ENCODE results near the gene NAALADL2. TPM values are rescaled to one million over a fixed set of nuclear protein-coding genes. Genes with fewer than 3 reads are reported as not detected.

NAALADL2 gene
- total RNA-seq, 4 donors from 2014 or later = 0.36 to 9.2 (median 0.63) TPM

GRCh38 chr3:175731543-175731942 lies 872.4 kb downstream of the NAALADL2 start:
- DNase-seq (no peak), ATAC-seq (no peak)
- in situ Hi-C loops (cut with MboI; ENCODE audit: low sequenced_read_pairs in 4 of 4) = no loop called here

GRCh38 chr3:175732017-175732416 lies 872.9 kb downstream of the NAALADL2 start:
- in situ Hi-C loops (cut with MboI; ENCODE audit: low sequenced_read_pairs in 4 of 4) = no loop called here

More at GRCh38 chr3:175731543-175731942, 872.4 kb downstream of the NAALADL2 start:
- no peaks in the 10 kb centered on the region for H3K36me3 ChIP-seq
- no peak overlapping the region for H3K4me3 ChIP-seq
- TF ChIP-seq POLR2A (IDR thresholded peaks at IDR 0.05) (no peak), CTCF (IDR thresholded peaks at IDR 0.05 in 4 of 5, conservative IDR thresholded peaks at IDR 0.05 in 1 of 5) (no peak)
- intact Hi-C loops (cut with DNase I; ENCODE audit: low total_unique reads) = no loop called here
- H3K27me3 ChIP-seq = no peaks in the 10 kb centered on the region
- no peak overlapping the region for H3K27ac ChIP-seq
- H3K4me1 ChIP-seq = no peaks in the 10 kb centered on the region
- no peaks in the 10 kb centered on the region for H3K9me3 ChIP-seq

GRCh38 chr3:175735866-175736265 lies 876.7 kb downstream of the NAALADL2 start:
- intact Hi-C loops (cut with DNase I; ENCODE audit: low total_unique reads) (no loop called here), in situ Hi-C loops (cut with MboI; ENCODE audit: low sequenced_read_pairs in 4 of 4) (no loop called here)
- no peak for TF ChIP-seq CTCF (IDR thresholded peaks at IDR 0.05 in 4 of 5, conservative IDR thresholded peaks at IDR 0.05 in 1 of 5)
- TF ChIP-seq POLR2A (IDR thresholded peaks at IDR 0.05) = no peak
- H3K4me3 ChIP-seq = no peak overlapping the region
- H3K9me3 ChIP-seq = no peaks in the 10 kb centered on the region
- H3K36me3 ChIP-seq = no peaks in the 10 kb centered on the region
- H3K27ac ChIP-seq = no peak overlapping the region
- H3K4me1 ChIP-seq = no peaks in the 10 kb centered on the region
- no peak for DNase-seq
- no peak for ATAC-seq
- H3K27me3 ChIP-seq = no peaks in the 10 kb centered on the region

More at GRCh38 chr3:175732017-175732416, 872.9 kb downstream of the NAALADL2 start:
- no peak overlapping the region for H3K4me3 ChIP-seq
- no peak overlapping the region for H3K27ac ChIP-seq
- H3K9me3 ChIP-seq = no peaks in the 10 kb centered on the region
- TF ChIP-seq POLR2A (IDR thresholded peaks at IDR 0.05) = no peak
- no peak for TF ChIP-seq CTCF (IDR thresholded peaks at IDR 0.05 in 4 of 5, conservative IDR thresholded peaks at IDR 0.05 in 1 of 5)
- ATAC-seq (no peak), DNase-seq (no peak)
- no peaks in the 10 kb centered on the region for H3K27me3 ChIP-seq
- no peaks in the 10 kb centered on the region for H3K36me3 ChIP-seq
- intact Hi-C loops (cut with DNase I; ENCODE audit: low total_unique reads) = no loop called here
- H3K4me1 ChIP-seq = no peaks in the 10 kb centered on the region

GRCh38 chr3:175737646-175738572 lies 878.8 kb downstream of the NAALADL2 start:
- H3K4me1 ChIP-seq = no peaks in the 10 kb centered on the region
- TF ChIP-seq CTCF (IDR thresholded peaks at IDR 0.05 in 4 of 5, conservative IDR thresholded peaks at IDR 0.05 in 1 of 5) = no peak
- TF ChIP-seq POLR2A (IDR thresholded peaks at IDR 0.05) = no peak
- H3K36me3 ChIP-seq = no peaks in the 10 kb centered on the region
- DNase-seq (no peak), ATAC-seq (no peak)
- intact Hi-C loops (cut with DNase I; ENCODE audit: low total_unique reads) (no loop called here), in situ Hi-C loops (cut with MboI; ENCODE audit: low sequenced_read_pairs in 4 of 4) (no loop called here)
- no peak overlapping the region for H3K4me3 ChIP-seq
- no peaks in the 10 kb centered on the region for H3K9me3 ChIP-seq
- no peak overlapping the region for H3K27ac ChIP-seq
- no peaks in the 10 kb centered on the region for H3K27me3 ChIP-seq

All from gastrocnemius medialis (tissue), 4 donors.